HG03521 (cell line): ENCODE results near the gene DNAAF9.

Source experiments
- ATAC-seq: cut with Tn5 transposase; IDR thresholded peaks from one replicate; pipeline ENCODE4 v1.9.1; 2021; ENCODE audit warnings: mild to moderate bottlenecking, moderate library complexity; ENCODE audit not compliant: unreplicated experiment

DNAAF9 gene

GRCh38 chr20:3378138-3378537 lies 29.3 kb downstream of the DNAAF9 start:
- no peak for ATAC-seq

DNA sequence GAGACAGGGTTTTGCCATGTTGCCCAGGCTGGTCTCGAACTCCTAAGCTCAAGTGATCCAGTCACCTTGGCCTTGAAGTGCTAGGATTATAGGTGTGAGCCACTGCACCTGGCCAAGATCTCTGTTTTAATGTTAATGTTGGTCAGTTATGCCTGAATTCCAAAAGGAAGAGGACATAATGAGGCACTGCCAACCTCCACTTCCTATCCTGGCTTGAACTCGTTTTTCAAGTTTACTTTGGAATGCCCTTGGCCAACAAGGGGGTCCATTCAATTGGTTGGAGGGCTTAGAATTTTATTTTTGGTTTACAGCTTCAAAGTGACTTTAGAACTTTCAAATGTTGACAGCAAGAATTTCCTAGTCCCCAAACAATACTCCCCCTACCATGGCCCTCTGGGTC lies 29.8 kb downstream of the DNAAF9 start:
- no peak for ATAC-seq

DNA sequence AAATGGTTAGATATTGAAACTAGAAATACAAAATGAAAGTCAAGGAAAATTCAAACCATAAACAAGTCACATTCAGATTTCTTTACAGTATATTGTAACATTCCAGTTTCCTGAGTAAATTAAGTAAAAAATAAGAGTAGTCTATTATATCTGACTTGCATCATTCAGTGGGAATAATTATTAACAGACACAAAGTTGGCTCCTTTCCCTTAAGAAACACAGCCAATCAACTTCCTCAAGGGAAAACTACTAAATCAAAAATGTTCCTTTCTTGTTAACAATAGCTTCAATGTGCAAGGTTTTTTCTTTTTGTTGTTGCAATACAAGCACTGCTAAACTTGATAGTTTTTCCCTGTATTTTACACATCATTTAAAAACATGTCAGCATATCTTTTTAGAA lies 33.2 kb downstream of the DNAAF9 start:
- no peak for ATAC-seq

- ATAC-seq: no peak
These were observed 35.7 kb downstream of the DNAAF9 start for GRCh38 chr20:3371754-3372153.

DNA sequence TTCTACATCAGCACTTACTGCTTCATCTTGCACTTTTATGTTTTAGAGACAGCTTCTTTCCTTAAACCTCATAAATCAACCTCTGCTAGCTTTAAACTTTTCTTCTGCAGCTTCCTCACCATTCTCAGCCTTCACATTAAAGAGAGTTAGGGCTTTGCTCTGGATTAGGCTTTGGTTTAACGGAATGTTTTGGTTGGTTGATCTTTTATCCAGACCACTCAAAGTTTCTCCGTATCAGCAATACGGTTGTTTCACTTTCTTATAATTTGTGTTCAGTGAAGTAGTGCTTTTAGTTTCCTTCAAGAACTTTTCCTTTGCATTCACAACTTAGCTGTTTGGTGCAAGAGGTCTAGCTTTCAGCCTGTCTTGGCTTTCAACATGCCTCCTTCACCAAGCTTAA lies 40.4 kb downstream of the DNAAF9 start:
- ATAC-seq: no peak

DNA sequence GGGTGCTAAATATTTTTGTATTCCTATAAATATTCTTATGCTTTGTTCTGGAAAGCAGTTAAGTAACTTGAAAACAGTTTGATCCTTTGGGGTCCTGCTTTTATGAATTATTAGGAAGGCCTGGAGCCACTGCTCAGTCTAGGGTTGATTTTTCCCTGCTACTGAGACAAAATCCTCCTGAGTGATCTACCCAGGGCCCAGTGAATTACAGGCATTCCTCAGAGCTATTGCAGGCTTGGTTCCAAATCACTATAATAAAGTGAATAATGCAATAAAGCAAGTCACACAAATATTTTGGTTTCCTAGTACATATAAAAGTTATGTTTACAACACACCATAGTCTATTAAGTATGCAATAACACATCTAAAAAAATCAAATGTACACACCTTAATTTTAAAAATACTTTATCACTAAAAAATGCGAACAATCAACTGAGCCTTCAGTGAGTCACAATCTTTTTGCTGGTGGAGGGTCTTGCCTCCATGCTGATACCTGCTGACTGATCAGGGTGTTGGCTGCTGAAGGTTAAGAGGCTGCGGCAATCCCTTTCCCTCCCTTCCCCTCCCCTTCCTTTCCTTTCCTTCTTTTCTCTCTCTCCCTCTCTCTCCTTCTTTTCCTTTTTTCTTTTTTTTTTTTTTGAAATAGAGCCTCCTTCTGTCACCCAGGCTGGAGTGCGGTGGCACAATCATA lies 43.0 kb downstream of the DNAAF9 start:
- no peak for ATAC-seq

GRCh38 chr20:3360752-3361151 lies 46.7 kb downstream of the DNAAF9 start:
- ATAC-seq: no peak

GRCh38 chr20:3358676-3359340 lies 48.7 kb downstream of the DNAAF9 start:
- ATAC-seq: no peak
